ENCODE measurements around the gene TMEM60. TPM values are rescaled to one million over a fixed set of nuclear protein-coding genes. Genes with fewer than 3 reads are reported as not detected.

Gene TMEM60
- total RNA-seq, 2 experiments from 2014 or later = 14.1 to 14.8 TPM

DNA sequence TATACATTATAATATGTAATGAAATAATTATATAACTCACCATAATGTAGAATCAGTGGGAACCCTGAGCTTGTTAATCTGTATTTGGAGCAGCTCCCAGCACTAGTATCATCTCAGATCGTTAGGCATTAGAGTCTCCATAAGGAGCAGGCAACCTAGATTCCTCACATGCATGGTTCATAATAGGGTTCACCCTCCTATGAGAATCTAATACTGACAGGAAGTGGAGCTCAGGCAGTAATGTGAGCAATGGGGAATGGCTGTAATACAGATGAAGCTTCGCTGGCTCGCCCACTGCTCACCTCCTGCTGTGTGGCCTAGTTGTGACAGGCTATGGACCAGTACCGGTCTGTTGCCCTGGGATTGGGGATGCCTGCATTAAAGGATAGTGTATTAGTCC lies 52.5 kb downstream of the TMEM60 start:
- no peaks in the 10 kb centered on the region for H3K27me3 Mint-ChIP-seq (ENCODE audit: low read depth)
- POLR2A ChIA-PET = no interaction called here
- ATAC-seq = no peak
- no peak overlapping the region for H3K27ac Mint-ChIP-seq
- H3K9me3 Mint-ChIP-seq (ENCODE audit: insufficient read depth) = no peaks in the 10 kb centered on the region
- DNase-seq = no peak
- no peak overlapping the region for H3K4me3 Mint-ChIP-seq
- peaks cover 45% of the 10 kb centered on the region for H3K36me3 Mint-ChIP-seq (ENCODE audit: low read depth)
- CTCF ChIA-PET = no interaction called here
- H3K4me1 Mint-ChIP-seq (ENCODE audit: low read depth) = peaks cover 6% of the 10 kb centered on the region

Other genes starting within 250 kb of the TMEM60 start
- gene RSBN1L, start 102.0 kb downstream of the TMEM60 start, total RNA-seq = 10 to 100 TPM; 24.5 to 27.4 TPM
- gene PHTF2, start 339 bp upstream of the TMEM60 start, total RNA-seq = 10 to 100 TPM; 34.9 to 39.1 TPM